Measurements from ENCODE around the gene PDK1.

PDK1 gene

GRCh38 chr2:172555272-172555521, 693 bp upstream of the PDK1 start:
- FAIRE-seq (no peak), DNase-seq (ENCODE audit: insufficient read length) (no peak)
- TF ChIP-seq POLR2A (IDR thresholded peaks at IDR 0.05; ENCODE audit: low read depth, low read length) (no peak), POLR2AphosphoS5 (IDR thresholded peaks at IDR 0.05; ENCODE audit: low read depth, low read length) (no peak), TAF1 (IDR thresholded peaks at IDR 0.05; ENCODE audit: borderline replicate concordance, low read depth, low read length) (no peak)

GRCh38 chr2:172556284-172557033, 569 bp downstream of the PDK1 start:
- no peak for TF ChIP-seq POLR2AphosphoS5 (IDR thresholded peaks at IDR 0.05; ENCODE audit: low read depth, low read length)
- no peak for TF ChIP-seq TAF1 (IDR thresholded peaks at IDR 0.05; ENCODE audit: borderline replicate concordance, low read depth, low read length)
- no peak for TF ChIP-seq POLR2A (IDR thresholded peaks at IDR 0.05; ENCODE audit: low read depth, low read length)

GRCh38 chr2:172558372-172558771, 2.5 kb downstream of the PDK1 start:
- no peak for FAIRE-seq

More at GRCh38 chr2:172556284-172557033, 569 bp downstream of the PDK1 start:
- DNase-seq (ENCODE audit: insufficient read length), result peak; percentile 56
- peak; percentile 86 for FAIRE-seq

GRCh38 chr2:172560721-172561120, 4.8 kb downstream of the PDK1 start:
- TF ChIP-seq POLR2AphosphoS5 (IDR thresholded peaks at IDR 0.05; ENCODE audit: low read depth, low read length) (no peak), POLR2A (IDR thresholded peaks at IDR 0.05; ENCODE audit: low read depth, low read length) (no peak), TAF1 (IDR thresholded peaks at IDR 0.05; ENCODE audit: borderline replicate concordance, low read depth, low read length) (no peak)
- FAIRE-seq, result no peak
- no peak for DNase-seq (ENCODE audit: insufficient read length)

More at GRCh38 chr2:172558372-172558771, 2.5 kb downstream of the PDK1 start:
- TF ChIP-seq TAF1 (IDR thresholded peaks at IDR 0.05; ENCODE audit: borderline replicate concordance, low read depth, low read length), result no peak
- TF ChIP-seq POLR2AphosphoS5 (IDR thresholded peaks at IDR 0.05; ENCODE audit: low read depth, low read length), result no peak
- TF ChIP-seq POLR2A (IDR thresholded peaks at IDR 0.05; ENCODE audit: low read depth, low read length), result no peak
- DNase-seq (ENCODE audit: insufficient read length), result no peak

- no peak for FAIRE-seq
- no peak for TF ChIP-seq POLR2AphosphoS5 (IDR thresholded peaks at IDR 0.05; ENCODE audit: low read depth, low read length)
- no peak for TF ChIP-seq TAF1 (IDR thresholded peaks at IDR 0.05; ENCODE audit: borderline replicate concordance, low read depth, low read length)
- no peak for TF ChIP-seq POLR2A (IDR thresholded peaks at IDR 0.05; ENCODE audit: low read depth, low read length)
- DNase-seq (ENCODE audit: insufficient read length), result no peak
Observed at GRCh38 chr2:172561270-172561669, 5.4 kb downstream of the PDK1 start.

- TF ChIP-seq POLR2AphosphoS5 (IDR thresholded peaks at IDR 0.05; ENCODE audit: low read depth, low read length) (no peak), POLR2A (IDR thresholded peaks at IDR 0.05; ENCODE audit: low read depth, low read length) (no peak), TAF1 (IDR thresholded peaks at IDR 0.05; ENCODE audit: borderline replicate concordance, low read depth, low read length) (no peak)
- peak; percentile 62 for FAIRE-seq
- no peak for DNase-seq (ENCODE audit: insufficient read length)
Observed at GRCh38 chr2:172562298-172562697, 6.4 kb downstream of the PDK1 start.

GRCh38 chr2:172564376-172564775, 8.5 kb downstream of the PDK1 start:
- FAIRE-seq (no peak), DNase-seq (ENCODE audit: insufficient read length) (no peak)
- TF ChIP-seq POLR2AphosphoS5 (IDR thresholded peaks at IDR 0.05; ENCODE audit: low read depth, low read length) (no peak), TAF1 (IDR thresholded peaks at IDR 0.05; ENCODE audit: borderline replicate concordance, low read depth, low read length) (no peak), POLR2A (IDR thresholded peaks at IDR 0.05; ENCODE audit: low read depth, low read length) (no peak)

GRCh38 chr2:172571245-172571644, 15.4 kb downstream of the PDK1 start:
- DNase-seq (ENCODE audit: insufficient read length), result no peak
- no peak for FAIRE-seq
- TF ChIP-seq POLR2A (IDR thresholded peaks at IDR 0.05; ENCODE audit: low read depth, low read length) (no peak), POLR2AphosphoS5 (IDR thresholded peaks at IDR 0.05; ENCODE audit: low read depth, low read length) (no peak), TAF1 (IDR thresholded peaks at IDR 0.05; ENCODE audit: borderline replicate concordance, low read depth, low read length) (no peak)

- DNase-seq (ENCODE audit: insufficient read length), result no peak
- FAIRE-seq, result no peak
- TF ChIP-seq TAF1 (IDR thresholded peaks at IDR 0.05; ENCODE audit: borderline replicate concordance, low read depth, low read length) (no peak), POLR2A (IDR thresholded peaks at IDR 0.05; ENCODE audit: low read depth, low read length) (no peak), POLR2AphosphoS5 (IDR thresholded peaks at IDR 0.05; ENCODE audit: low read depth, low read length) (no peak)
Observed at GRCh38 chr2:172572981-172573380, 17.1 kb downstream of the PDK1 start.

- no peak for FAIRE-seq
- no peak for DNase-seq (ENCODE audit: insufficient read length)
- no peak for TF ChIP-seq POLR2AphosphoS5 (IDR thresholded peaks at IDR 0.05; ENCODE audit: low read depth, low read length)
- TF ChIP-seq POLR2A (IDR thresholded peaks at IDR 0.05; ENCODE audit: low read depth, low read length), result no peak
- no peak for TF ChIP-seq TAF1 (IDR thresholded peaks at IDR 0.05; ENCODE audit: borderline replicate concordance, low read depth, low read length)
Observed at GRCh38 chr2:172574965-172575364, 19.1 kb downstream of the PDK1 start.

GRCh38 chr2:172578054-172578453, 22.2 kb downstream of the PDK1 start:
- FAIRE-seq (no peak), DNase-seq (ENCODE audit: insufficient read length) (no peak)
- no peak for TF ChIP-seq POLR2A (IDR thresholded peaks at IDR 0.05; ENCODE audit: low read depth, low read length)
- TF ChIP-seq POLR2AphosphoS5 (IDR thresholded peaks at IDR 0.05; ENCODE audit: low read depth, low read length), result no peak
- TF ChIP-seq TAF1 (IDR thresholded peaks at IDR 0.05; ENCODE audit: borderline replicate concordance, low read depth, low read length), result no peak

GRCh38 chr2:172578860-172579512, 23.1 kb downstream of the PDK1 start:
- TF ChIP-seq POLR2A (IDR thresholded peaks at IDR 0.05; ENCODE audit: low read depth, low read length) (no peak), TAF1 (IDR thresholded peaks at IDR 0.05; ENCODE audit: borderline replicate concordance, low read depth, low read length) (no peak), POLR2AphosphoS5 (IDR thresholded peaks at IDR 0.05; ENCODE audit: low read depth, low read length) (no peak)
- DNase-seq (ENCODE audit: insufficient read length) (no peak), FAIRE-seq (no peak)
